Prostate gland (tissue), 2 donors: ENCODE data around the gene DCAF10. TPM values are rescaled to one million over a fixed set of nuclear protein-coding genes. Genes with fewer than 3 reads are reported as not detected.

ENCODE experiments used
- DNase-seq: peaks from one replicate; pipeline ENCODE4 v3.0.0-alpha.2; 2019; ENCODE audit warnings: low spot score
- H3K27ac ChIP-seq, 2 donors: fragments of 200-600 bp; sonication (generic); 2 replicates each; pipeline ENCODE4 v1.5.1; 2017 to 2019
- H3K27me3 ChIP-seq: fragments of 200-600 bp; sonication (generic); replicated peaks from 2 replicates; pipeline ENCODE4 v1.5.1; 2019; ENCODE audit not compliant: insufficient read depth
- H3K36me3 ChIP-seq, 2 donors: fragments of 200-600 bp; sonication (generic); 1 replicate in 1 of 2; 2 replicates in 1 of 2; pipeline versions ENCODE4 v1.5.1 to v1.8.1; 2017 to 2019
- H3K4me1 ChIP-seq: fragments of 200-600 bp; sonication (generic); replicated peaks from 2 replicates; pipeline ENCODE4 v1.5.1; 2019
- H3K4me3 ChIP-seq, 2 donors: fragments of 200-600 bp; sonication (generic); 2 replicates each; pipeline ENCODE4 v1.5.1; 2017 to 2019
- H3K9me3 ChIP-seq: fragments of 200-600 bp; sonication (generic); 2 replicates; pipeline ENCODE4 v1.5.1; 2017
- POLR2A ChIP-seq: fragments of 450-650 bp; IDR thresholded peaks from one replicate; pipeline ENCODE4 v1.6.1; 2016; ENCODE audit warnings: antibody characterized with exemption, mild to moderate bottlenecking
- POLR2AphosphoS5 ChIP-seq: sonication (generic); formaldehyde crosslinking; IDR thresholded peaks from one replicate; pipeline ENCODE4 v1.6.1; 2017; ENCODE audit warnings: antibody characterized with exemption
- WGBS: methylation state at CpG from one replicate; pipeline ENCODE4 v1.1.5; 2018; 5-methylcytosine and 5-hydroxymethylcytosine counted together
- intact Hi-C: fragments of 100-400 bp; cut with DNase I; formaldehyde crosslinking; loops from one replicate; pipeline ENCODE4 v1.14.2; 2022
- total RNA-seq, 2 donors: library from RNA; depleted of rRNA; stranded (reverse); fragments of >200 nt; gene quantifications; one replicate each; pipeline ENCODE4 v1.1.0, GENCODE V29; 2016
- TF ChIP-seq, protein P1 (sequence below), 4 experiments: fragments of 200-600 bp in 2 of 4; fragments of 450-650 bp in 2 of 4; sonication (generic) in 2 of 4; IDR thresholded peaks; 1 replicate in 3 of 4; 2 replicates in 1 of 4; pipeline ENCODE4 v1.5.1; 2016 to 2019; ENCODE audit warnings: antibody characterized with exemption in 4 of 4, mild to moderate bottlenecking in 2 of 4, moderate library complexity in 2 of 4

DCAF10 gene
- total RNA-seq, 2 donors from 2014 or later, result 24.2 to 30.5 TPM

DNA sequence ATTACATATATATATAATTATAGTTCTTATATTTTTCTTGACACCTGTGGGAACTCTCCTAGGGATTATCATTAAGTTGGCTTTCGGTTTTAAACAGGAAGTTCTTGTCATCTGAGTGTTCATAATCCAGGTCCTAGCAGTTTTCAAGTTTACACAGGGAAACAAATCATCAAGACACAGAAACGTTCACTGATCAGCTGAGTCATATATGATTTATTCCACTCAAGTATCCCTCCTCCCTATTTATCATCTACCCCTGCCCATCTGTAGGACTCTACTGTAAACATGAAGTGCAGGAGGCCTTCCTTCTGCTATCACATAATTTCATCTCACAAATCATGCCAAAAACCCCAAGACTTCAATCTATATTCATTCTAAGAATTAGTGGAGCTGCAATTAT, 97.1 kb downstream of the DCAF10 start:
- Histone ChIP-seq H3K27ac (no peak overlapping the region), H3K36me3 (no peaks in the 10 kb centered on the region), H3K4me1 (peaks cover 4% of the 10 kb centered on the region), H3K27me3 (no peaks in the 10 kb centered on the region), H3K9me3 (no peaks in the 10 kb centered on the region), H3K4me3 (no peak overlapping the region)
- TF ChIP-seq POLR2AphosphoS5 (no peak), POLR2A (no peak)
- TF ChIP-seq, protein P1, sequence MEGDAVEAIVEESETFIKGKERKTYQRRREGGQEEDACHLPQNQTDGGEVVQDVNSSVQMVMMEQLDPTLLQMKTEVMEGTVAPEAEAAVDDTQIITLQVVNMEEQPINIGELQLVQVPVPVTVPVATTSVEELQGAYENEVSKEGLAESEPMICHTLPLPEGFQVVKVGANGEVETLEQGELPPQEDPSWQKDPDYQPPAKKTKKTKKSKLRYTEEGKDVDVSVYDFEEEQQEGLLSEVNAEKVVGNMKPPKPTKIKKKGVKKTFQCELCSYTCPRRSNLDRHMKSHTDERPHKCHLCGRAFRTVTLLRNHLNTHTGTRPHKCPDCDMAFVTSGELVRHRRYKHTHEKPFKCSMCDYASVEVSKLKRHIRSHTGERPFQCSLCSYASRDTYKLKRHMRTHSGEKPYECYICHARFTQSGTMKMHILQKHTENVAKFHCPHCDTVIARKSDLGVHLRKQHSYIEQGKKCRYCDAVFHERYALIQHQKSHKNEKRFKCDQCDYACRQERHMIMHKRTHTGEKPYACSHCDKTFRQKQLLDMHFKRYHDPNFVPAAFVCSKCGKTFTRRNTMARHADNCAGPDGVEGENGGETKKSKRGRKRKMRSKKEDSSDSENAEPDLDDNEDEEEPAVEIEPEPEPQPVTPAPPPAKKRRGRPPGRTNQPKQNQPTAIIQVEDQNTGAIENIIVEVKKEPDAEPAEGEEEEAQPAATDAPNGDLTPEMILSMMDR (IDR thresholded peaks at IDR 0.05), result no peak
- DNase-seq, result no peak
- intact Hi-C loops, result no loop called here
- WGBS, result 56% methylated on average over 2 of the region's 2 CpGs

DNA sequence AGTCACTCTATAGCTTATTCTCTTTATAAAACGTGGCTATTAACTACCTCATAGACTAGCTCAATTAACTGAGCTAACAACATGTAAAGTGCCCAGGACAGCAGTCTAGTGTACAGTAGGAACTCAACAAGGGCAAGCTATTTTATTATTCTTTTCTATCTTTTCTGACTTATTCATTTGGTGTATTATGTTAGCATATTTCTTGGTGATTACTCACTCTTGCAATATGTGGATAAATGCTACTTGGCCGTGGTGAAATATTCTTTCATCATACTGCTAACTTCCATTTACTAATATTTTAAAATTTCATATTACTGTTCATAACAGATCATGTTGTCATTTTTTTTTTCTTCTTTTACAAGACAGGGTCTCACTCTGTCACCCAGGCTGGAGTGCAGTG, 98.4 kb downstream of the DCAF10 start:
- Histone ChIP-seq H3K27me3 (no peaks in the 10 kb centered on the region), H3K4me3 (no peak overlapping the region), H3K4me1 (peaks cover 6% of the 10 kb centered on the region), H3K9me3 (no peaks in the 10 kb centered on the region), H3K27ac (no peak overlapping the region), H3K36me3 (no peaks in the 10 kb centered on the region)
- intact Hi-C loops, result no loop called here
- WGBS, result 84% methylated on average over 2 of the region's 2 CpGs
- DNase-seq, result no peak
- TF ChIP-seq, protein P1 (IDR thresholded peaks at IDR 0.05), result no peak

DNA sequence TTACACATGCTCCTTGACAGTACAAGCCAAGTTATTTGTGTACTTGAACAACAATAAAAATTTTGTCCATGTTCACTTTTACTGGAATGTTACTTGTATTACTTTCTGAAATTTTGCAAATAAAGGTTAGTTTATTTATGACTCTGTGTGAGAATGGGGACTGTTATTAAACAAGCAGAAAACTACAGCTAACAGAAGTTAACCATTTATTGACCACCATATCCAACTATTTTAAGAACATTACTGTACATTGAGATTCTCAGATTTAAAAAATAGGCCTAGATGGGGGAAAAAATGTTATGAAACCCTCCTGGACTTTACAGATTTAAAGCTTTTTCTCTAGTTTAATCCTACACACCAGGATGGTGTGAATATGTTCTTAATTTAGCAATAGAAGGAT, 101.5 kb downstream of the DCAF10 start:
- H3K27me3 ChIP-seq, result no peaks in the 10 kb centered on the region
- peaks cover 6% of the 10 kb centered on the region for H3K4me1 ChIP-seq
- TF ChIP-seq, protein P1 (IDR thresholded peaks at IDR 0.05), result no peak
- DNase-seq, result no peak
- H3K27ac ChIP-seq, result no peak overlapping the region
- intact Hi-C loops, result loop anchor here (10.0 kb wide), 1 partner anchor 417 kb away; the partner anchor contains the start of gene POLR1E
- H3K4me3 ChIP-seq, result no peak overlapping the region
- no peaks in the 10 kb centered on the region for H3K9me3 ChIP-seq
- no peaks in the 10 kb centered on the region for H3K36me3 ChIP-seq

DNA sequence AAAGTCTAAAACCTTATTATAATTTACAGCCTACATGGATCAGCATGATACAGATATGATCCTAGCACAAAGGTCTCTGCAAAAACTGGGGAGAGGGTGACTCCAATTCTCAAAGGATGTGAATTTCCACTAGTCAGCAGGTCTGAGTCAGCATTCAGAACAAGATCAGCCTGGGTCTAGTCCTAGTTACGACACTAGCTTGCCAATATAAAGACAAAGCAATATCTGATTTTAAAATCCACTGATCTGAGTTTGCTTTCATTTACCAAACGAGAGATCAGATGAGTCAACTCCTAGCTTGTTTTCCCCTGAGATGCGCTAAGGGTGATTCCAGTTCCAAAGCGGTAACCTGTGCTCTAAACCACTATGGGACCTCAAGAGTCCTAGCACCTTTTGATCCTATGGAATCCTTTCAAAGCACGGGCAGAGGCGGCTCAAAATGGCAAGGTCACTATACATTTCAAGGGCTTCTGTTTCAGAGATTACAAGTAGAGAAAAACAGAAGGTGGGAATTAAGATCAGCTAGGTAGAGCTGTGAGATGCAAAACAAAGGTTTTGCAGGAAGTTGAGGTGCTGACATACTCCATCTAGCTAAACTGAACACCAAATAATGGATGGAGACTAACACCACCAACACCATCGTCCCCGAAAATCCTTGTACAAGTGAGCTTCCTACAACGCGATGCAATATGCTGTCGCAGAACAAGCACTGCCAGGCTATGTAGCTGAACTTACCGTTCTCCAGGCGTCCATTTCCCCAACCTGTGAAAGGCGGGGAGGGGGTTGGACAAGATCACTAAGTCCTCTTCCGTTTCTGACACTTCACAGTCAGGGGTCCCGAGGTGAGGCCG, 102.4 kb downstream of the DCAF10 start:
- Histone ChIP-seq H3K27ac (peak overlapping the region; percentile 83 to 85), H3K27me3 (no peaks in the 10 kb centered on the region), H3K36me3 (no peaks in the 10 kb centered on the region), H3K4me3 (peak overlapping the region; percentile 75 to 90), H3K9me3 (no peaks in the 10 kb centered on the region), H3K4me1 (peaks cover 6% of the 10 kb centered on the region)
- 7% methylated on average over 17 of the region's 17 CpGs for WGBS
- intact Hi-C loops, result loop anchor here (10.0 kb wide), 1 partner anchor 418 kb away; the partner anchor contains the start of gene POLR1E
- TF ChIP-seq, protein P1 (IDR thresholded peaks at IDR 0.05), result no peak
- TF ChIP-seq POLR2A (no peak), POLR2AphosphoS5 (no peak)
- no peak for DNase-seq
